IPS DF 19.7 (cell line): Measurements from ENCODE around the gene PCNX2.
"Not testable (repeated sequence)": the region's sequence is repeated elsewhere in the genome, so short reads cannot be mapped to it uniquely, and the experiment has no call there.

ENCODE experiments used
- DNase-seq: peaks from one replicate; pipeline ENCODE4 v3.0.0-alpha.2; 2013; ENCODE audit warnings: low read depth, low spot score

PCNX2 gene

GRCh38 chr1:233010146-233010545 lies 285.4 kb downstream of the PCNX2 start:
- DNase-seq: no peak

GRCh38 chr1:233006541-233006973 lies 289.0 kb downstream of the PCNX2 start:
- no peak for DNase-seq

GRCh38 chr1:233006108-233006507 lies 289.4 kb downstream of the PCNX2 start:
- DNase-seq: no peak

DNA sequence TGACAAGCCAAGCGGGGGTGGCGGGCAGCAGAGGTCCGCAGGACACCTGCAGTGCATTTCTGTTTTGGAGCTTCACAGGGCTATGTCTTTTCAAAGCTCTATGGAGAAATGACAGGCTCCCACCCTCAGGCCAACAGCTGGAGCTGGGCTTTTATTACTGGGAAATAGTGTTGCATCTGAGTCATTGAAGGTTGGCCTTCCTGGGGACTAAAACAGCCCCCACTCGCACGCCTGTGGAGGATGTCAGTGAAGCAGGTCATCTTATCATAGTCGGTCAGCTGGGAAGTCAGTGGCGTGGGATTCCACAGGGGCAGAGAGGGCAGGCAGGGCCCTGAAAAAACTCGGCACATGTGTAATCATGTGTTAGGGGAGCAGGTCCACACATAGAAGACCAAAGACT lies 289.8 kb downstream of the PCNX2 start:
- DNase-seq: no peak

- DNase-seq: no peak
These were observed 290.4 kb downstream of the PCNX2 start for GRCh38 chr1:233005156-233005555.

- DNase-seq: no peak
These were observed 291.1 kb downstream of the PCNX2 start for GRCh38 chr1:233004451-233004850.

- not testable (repeated sequence) for DNase-seq
These were observed 291.9 kb downstream of the PCNX2 start for GRCh38 chr1:233003638-233004037.

DNA sequence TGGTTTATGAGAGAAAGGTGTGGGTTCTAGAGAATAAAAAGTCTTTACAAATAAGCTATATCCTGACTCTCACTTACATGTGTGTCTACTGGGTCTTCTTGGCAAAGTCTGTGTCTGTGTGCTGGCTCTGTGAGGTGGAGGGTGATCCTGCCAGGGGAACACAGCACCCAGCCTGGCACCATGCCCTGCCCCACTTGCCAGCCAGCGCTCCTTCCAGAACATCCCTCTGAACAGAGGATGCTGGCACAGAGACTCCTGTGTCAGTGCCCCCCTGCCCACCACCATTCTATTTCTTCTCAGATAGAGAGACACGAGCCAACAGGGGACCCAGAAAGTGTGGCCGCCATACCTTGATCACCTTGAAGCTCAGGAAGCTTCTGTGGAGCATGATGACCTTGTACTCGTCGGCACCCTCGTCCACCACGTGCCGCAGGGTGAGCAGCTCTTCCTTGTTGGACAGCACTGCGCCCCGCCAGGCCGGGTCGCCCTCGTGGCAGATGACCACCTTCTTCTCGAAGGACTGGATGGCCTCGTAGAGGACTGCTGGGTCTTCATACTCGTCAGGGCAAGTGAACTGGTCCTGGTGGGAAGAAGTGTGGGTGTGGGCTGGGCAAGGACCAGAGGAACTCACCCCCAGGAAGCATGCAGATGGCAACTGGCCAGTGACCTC lies 295.4 kb downstream of the PCNX2 start:
- DNase-seq: no peak

GRCh38 chr1:232998646-232999045 lies 296.9 kb downstream of the PCNX2 start:
- DNase-seq: no peak

GRCh38 chr1:232998138-232998537 lies 297.4 kb downstream of the PCNX2 start:
- no peak for DNase-seq

- no peak for DNase-seq
These were observed 299.4 kb downstream of the PCNX2 start for GRCh38 chr1:232996143-232996542.

DNA sequence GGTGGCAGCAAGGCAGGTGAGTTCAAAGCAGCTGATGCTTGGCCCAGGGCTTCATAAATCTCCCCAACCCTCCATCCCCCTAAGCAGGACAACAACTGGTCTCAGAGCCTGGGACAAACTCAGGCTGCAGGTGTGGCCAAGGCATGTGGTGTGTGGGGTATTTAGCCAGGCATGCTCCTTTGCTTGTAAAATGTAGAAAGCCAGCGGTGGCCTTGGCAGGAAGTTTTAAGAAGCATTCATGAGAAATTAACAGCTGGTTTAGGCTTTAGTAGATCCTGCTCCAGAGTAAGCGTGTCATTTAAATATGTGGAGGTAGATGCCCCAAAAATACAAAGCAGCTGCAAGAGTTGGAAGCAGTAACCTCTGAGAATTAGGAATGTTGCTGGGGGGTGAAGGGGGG lies 300.3 kb downstream of the PCNX2 start:
- DNase-seq: no peak

DNA sequence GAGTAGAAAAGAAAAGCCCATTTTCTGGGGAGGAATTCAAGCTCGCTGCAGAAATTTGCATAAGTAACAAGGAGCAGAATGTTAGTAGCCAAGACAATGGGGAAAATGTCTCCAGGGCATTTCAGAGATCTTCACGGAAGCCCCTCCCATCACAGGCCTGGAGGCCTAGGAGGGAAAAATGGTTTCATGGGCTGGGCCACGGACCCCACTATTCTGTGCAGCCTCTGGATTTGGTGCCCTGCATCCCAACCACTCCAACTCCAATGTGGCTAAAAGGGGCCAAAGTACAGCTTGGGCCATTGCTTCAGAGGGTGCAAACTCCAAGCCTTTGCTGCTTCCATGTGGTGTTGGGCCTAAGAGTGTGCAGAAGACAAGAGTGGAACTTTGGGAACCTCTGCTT lies 302.0 kb downstream of the PCNX2 start:
- no peak for DNase-seq

- DNase-seq: no peak
These were observed 303.3 kb downstream of the PCNX2 start for GRCh38 chr1:232992227-232992626.

DNA sequence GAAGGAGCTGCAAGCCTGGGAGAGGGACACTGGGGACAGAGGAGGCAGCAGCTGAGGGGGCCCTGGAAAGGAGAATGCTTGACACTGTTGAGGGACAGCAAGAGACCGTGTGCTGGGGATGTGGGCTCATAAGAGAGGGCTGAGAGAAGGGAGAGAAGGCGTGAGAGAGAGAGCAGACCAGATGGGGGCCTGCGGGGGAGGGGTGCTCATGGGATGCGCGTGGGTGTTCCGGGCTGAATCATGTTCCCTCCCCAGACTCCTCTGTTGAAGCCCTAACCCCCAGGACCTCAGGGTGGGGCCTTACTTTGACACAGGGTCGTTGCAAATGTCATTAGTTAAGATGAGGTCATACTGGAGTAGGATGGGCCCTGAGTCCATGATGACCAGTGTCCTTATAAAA lies 304.3 kb downstream of the PCNX2 start:
- DNase-seq: no peak

DNA sequence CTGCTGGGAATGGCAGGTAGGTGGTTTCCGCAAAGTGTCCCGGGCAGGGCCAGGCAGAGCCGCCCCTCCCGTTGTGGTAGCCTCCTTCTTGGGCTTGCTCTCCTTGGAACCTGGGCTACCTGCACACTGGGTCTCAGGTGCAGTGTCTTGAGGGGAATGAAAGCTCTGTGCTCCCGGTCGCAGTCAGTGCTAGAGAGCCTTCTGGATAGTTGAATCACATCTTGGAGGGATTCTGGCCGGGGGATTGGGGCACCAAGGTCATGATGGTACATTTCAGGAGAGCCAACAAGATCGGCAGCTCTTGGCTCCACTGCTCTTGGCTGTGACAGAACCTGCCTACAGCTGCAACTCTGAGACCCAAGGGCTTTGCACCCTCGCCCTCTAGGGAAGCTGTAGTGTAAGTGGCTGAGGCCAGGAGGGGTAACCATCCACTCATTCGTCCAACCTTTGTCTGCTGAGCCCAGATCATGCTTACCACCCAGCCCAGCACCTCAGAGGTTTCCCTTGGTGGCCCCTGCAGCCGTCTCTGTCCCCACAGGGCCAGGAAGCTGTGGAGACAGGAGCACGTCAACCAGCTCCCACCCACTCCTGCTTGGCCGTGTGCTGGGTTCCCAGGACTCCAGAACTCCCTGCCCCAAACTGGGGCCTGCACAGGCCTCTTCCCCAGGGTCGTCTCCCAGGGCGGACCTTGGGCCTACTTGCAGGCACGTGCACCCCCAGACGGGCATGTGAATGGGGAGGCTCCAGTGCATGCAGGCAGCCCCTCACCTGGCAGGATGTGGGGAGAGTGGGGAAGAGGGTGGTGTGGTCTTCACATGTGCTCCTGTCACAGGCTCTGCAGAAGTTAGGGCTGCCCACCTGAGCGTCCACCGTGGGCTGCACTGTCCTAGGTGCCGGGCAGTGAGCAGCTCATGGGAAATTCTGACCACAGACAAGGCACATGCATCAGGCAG lies 305.1 kb downstream of the PCNX2 start:
- DNase-seq: no peak

DNA sequence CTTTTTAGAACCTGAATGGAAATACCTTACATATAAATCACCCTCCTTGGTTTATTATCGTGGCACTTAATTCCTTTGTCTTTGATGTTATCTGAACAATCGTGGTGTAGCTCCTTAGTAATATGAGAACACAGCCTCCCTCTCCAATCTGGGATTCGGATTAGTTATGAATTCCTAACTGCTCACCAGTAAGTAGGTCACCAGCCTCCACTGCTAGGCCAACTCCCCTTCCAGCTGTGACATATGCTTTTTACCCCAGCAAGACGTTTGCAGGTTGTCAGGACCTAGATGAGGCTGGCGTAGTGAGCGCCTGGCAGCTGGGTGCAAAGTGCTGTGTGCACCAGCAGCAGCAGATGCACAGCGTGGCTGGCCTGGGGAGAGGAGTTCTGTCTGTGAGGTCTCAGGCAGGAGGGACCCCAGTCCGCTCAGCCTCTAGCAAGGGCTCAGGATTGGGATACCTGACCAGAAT lies 306.9 kb downstream of the PCNX2 start:
- DNase-seq: no peak

DNA sequence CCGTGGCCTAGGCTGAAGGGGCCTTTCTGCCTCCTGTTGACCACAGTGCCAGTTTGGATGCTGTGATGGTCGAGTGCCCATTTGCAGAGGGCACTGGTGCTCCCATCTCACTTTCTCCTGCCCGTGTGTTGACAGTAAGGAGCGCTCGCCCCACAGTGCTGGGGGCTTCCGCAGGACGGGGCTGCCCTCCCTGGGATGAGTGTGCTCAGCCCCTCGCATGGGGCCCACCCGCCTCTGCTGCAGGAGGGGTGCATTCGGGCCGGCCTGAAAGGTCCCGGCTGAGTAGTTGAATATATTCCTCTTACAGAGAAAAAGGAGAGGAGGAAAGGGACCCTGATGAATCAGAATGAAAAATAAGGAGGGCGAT lies 307.8 kb downstream of the PCNX2 start:
- DNase-seq: no peak

- DNase-seq: no peak
These were observed 308.3 kb downstream of the PCNX2 start for GRCh38 chr1:232987046-232987773.

DNA sequence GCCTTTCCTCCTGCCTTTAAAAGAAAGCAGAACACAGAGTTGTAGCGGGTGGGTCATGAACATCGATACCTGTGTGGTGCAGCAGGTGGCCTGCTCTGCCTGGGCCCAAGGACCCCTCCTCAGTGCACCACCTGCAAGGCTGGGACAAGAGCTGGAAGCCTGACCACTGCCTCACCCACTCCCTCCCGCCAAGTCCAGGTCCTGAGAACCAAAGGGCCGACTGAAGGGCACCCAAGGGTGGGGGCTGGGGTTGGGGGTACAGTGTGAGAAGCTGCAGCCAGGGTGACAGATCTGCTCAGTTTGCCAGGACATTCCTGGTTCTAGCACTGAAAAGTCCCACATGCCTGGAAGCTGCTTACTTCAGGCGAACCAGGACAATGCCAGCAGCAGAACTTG lies 309.0 kb downstream of the PCNX2 start:
- no peak for DNase-seq

DNA sequence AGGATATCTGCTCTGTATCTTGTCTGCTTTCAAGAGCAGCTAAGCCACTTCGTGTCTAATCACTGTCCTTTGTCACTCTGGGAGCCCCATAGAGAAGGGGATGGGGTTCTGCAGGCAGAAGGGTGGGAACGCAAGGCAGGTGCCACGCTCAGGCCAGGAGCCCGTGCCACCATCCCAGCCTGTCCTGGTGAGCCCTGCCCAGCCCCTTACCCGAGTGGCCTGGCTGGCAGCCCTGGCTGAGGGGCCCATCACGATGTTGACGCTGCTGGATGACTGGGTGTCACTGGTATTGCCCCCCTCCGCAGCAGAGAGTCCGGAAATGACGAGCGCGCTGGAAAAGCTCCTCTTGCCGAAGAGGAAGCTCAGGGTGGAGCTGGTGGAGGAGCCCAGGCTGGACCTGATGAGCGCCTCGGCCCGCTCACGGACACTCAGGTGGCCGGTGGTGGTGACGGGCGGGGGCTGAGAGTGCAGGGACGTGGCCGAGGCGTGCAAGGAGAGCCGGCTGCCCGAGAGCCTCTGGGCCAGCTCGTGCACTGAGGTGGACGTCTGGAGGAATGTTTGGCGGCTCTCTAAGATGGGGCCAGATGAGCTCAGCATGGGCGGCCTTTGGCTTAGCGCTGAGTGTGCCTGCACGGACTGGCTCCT lies 309.5 kb downstream of the PCNX2 start:
- DNase-seq: no peak
